ENCODE data around the gene DTD1. TPM values are rescaled to one million over a fixed set of nuclear protein-coding genes. Genes with fewer than 3 reads are reported as not detected.

Gene DTD1
- total and polyA plus RNA-seq, 3 donors from 2014 or later = 34.6 to 41.6 (median 39.9) TPM

GRCh38 chr20:18545566-18545965 is 42.3 kb upstream of the DTD1 start:
- Histone ChIP-seq H3K4me3 (no peak overlapping the region), H3K9me3 (no peaks in the 10 kb centered on the region), H3K27ac (no peak overlapping the region), H3K27me3 (no peaks in the 10 kb centered on the region), H3K4me1 (no peaks in the 10 kb centered on the region), H3K36me3 (ENCODE audit: low read depth, missing control alignments) (no peaks in the 10 kb centered on the region)
- intact Hi-C loops (cut with DNase I; ENCODE audit: low total_unique reads) = no loop called here
- WGBS, 2 donors = 88 to 93% methylated on average over 1 of the region's 1 CpG
- DNase-seq = no peak
- no peak for TF ChIP-seq POLR2A (IDR thresholded peaks at IDR 0.05)
- no peak for TF ChIP-seq CTCF (IDR thresholded peaks at IDR 0.05)

GRCh38 chr20:18548465-18548864 is 39.4 kb upstream of the DTD1 start:
- DNase-seq = no peak
- no peak overlapping the region for H3K4me3 ChIP-seq
- 93 to 98% methylated on average over 3 of the region's 3 CpGs for WGBS, 2 donors
- no peaks in the 10 kb centered on the region for H3K9me3 ChIP-seq
- intact Hi-C loops (cut with DNase I; ENCODE audit: low total_unique reads) = no loop called here
- H3K27me3 ChIP-seq = no peaks in the 10 kb centered on the region
- no peaks in the 10 kb centered on the region for H3K4me1 ChIP-seq
- no peaks in the 10 kb centered on the region for H3K36me3 ChIP-seq (ENCODE audit: low read depth, missing control alignments)
- no peak for TF ChIP-seq CTCF (IDR thresholded peaks at IDR 0.05)
- TF ChIP-seq POLR2A (IDR thresholded peaks at IDR 0.05) = no peak
- H3K27ac ChIP-seq = no peak overlapping the region

GRCh38 chr20:18553746-18554145 is 34.1 kb upstream of the DTD1 start:
- WGBS, 2 donors = 85 to 86% methylated on average over 8 of the region's 8 CpGs
- TF ChIP-seq POLR2A (IDR thresholded peaks at IDR 0.05) (no peak), CTCF (IDR thresholded peaks at IDR 0.05) (no peak)
- Histone ChIP-seq H3K4me1 (no peaks in the 10 kb centered on the region), H3K4me3 (no peak overlapping the region), H3K27ac (no peak overlapping the region), H3K36me3 (ENCODE audit: low read depth, missing control alignments) (no peaks in the 10 kb centered on the region), H3K27me3 (no peaks in the 10 kb centered on the region), H3K9me3 (no peaks in the 10 kb centered on the region)
- intact Hi-C loops (cut with DNase I; ENCODE audit: low total_unique reads) = no loop called here
- DNase-seq = no peak

- Histone ChIP-seq H3K36me3 (ENCODE audit: low read depth, missing control alignments) (no peaks in the 10 kb centered on the region), H3K9me3 (no peaks in the 10 kb centered on the region), H3K4me3 (peak within 1 kb of the TSS; percentile 62 to 98), H3K27me3 (no peaks in the 10 kb centered on the region), H3K27ac (peak within 1 kb of the TSS; percentile 79 to 91), H3K4me1 (peaks cover 9% of the 10 kb centered on the region)
- WGBS, 2 donors = 0 to 1% methylated on average over 37 to 51 of the region's 51 CpGs
- TF ChIP-seq CTCF (IDR thresholded peaks at IDR 0.05) (no peak), POLR2A (IDR thresholded peaks at IDR 0.05) (no peak)
- intact Hi-C loops (cut with DNase I; ENCODE audit: low total_unique reads) = no loop called here
- peak; percentile 96 for DNase-seq
These were observed 20.7 kb upstream of the DTD1 start, which contains the start of gene SMIM26 for GRCh38 chr20:18566892-18567738. TSS of gene SMIM26 (plus strand) at chr20:18567432. CDS start at chr20:18567479, 47 bp downstream.

- Histone ChIP-seq H3K4me3 (peak overlapping the region; percentile 62 to 98), H3K36me3 (ENCODE audit: low read depth, missing control alignments) (no peaks in the 10 kb centered on the region), H3K4me1 (peaks cover 9% of the 10 kb centered on the region), H3K27me3 (no peaks in the 10 kb centered on the region), H3K27ac (peak overlapping the region; percentile 79 to 91), H3K9me3 (no peaks in the 10 kb centered on the region)
- no peak for TF ChIP-seq POLR2A (IDR thresholded peaks at IDR 0.05)
- TF ChIP-seq CTCF (IDR thresholded peaks at IDR 0.05) = no peak
- intact Hi-C loops (cut with DNase I; ENCODE audit: low total_unique reads) = no loop called here
- 1 to 3% methylated on average over 6 of the region's 6 CpGs for WGBS, 2 donors
- DNase-seq = no peak
These were observed 20.1 kb upstream of the DTD1 start for GRCh38 chr20:18567739-18568091.

Measured in testis (tissue), 3 donors.